CD4-positive, alpha-beta T cell treated with Interleukin-21 for 1 hour (primary cell): ENCODE data around the gene KLHL28.

Experiments used
- DNase-seq: peaks from one replicate; pipeline ENCODE4 v3.0.0-alpha.2; 2020

Gene KLHL28

GRCh38 chr14:44961554-44962333 lies at the start of gene KLHL28, which contains the start of gene TOGARAM1:
TSS of gene KLHL28 (minus strand) at chr14:44961947. CDS start at chr14:44945928, 16,019 bp downstream.
TSS of gene TOGARAM1 (plus strand) at chr14:44962190. CDS start at chr14:44962422, 232 bp downstream.
- DNase-seq: peak; percentile 99

- no peak for DNase-seq
Observed at GRCh38 chr14:45003924-45004323, 42.2 kb upstream of the KLHL28 start.

- DNase-seq: no peak
Observed at GRCh38 chr14:44995770-44996294, 34.1 kb upstream of the KLHL28 start.

GRCh38 chr14:44995196-44995595 lies 33.4 kb upstream of the KLHL28 start:
- no peak for DNase-seq

GRCh38 chr14:44990533-44990932 lies 28.8 kb upstream of the KLHL28 start:
- no peak for DNase-seq

GRCh38 chr14:44989497-44990440 lies 28.0 kb upstream of the KLHL28 start:
- no peak for DNase-seq

- DNase-seq: no peak
Observed at GRCh38 chr14:44988694-44989093, 26.9 kb upstream of the KLHL28 start.

- no peak for DNase-seq
Observed at GRCh38 chr14:44982594-44982993, 20.8 kb upstream of the KLHL28 start.

- DNase-seq: no peak
Observed at GRCh38 chr14:44981198-44981597, 19.5 kb upstream of the KLHL28 start.

- DNase-seq: no peak
Observed at GRCh38 chr14:44979740-44980356, 18.1 kb upstream of the KLHL28 start.

- DNase-seq: no peak
Observed at GRCh38 chr14:44979273-44979672, 17.5 kb upstream of the KLHL28 start.

- DNase-seq: no peak
Observed at GRCh38 chr14:44971459-44971858, 9.7 kb upstream of the KLHL28 start.

GRCh38 chr14:44970907-44971306 lies 9.2 kb upstream of the KLHL28 start:
- no peak for DNase-seq

GRCh38 chr14:44968714-44969113 lies 7.0 kb upstream of the KLHL28 start:
- DNase-seq: no peak

- DNase-seq: no peak
Observed at GRCh38 chr14:44966601-44967336, 5.0 kb upstream of the KLHL28 start.

- no peak for DNase-seq
Observed at GRCh38 chr14:44963775-44964380, 2.1 kb upstream of the KLHL28 start.

- DNase-seq: no peak
Observed at GRCh38 chr14:44963044-44963528, 1.3 kb upstream of the KLHL28 start.

- no peak for DNase-seq
Observed at GRCh38 chr14:44962334-44963043, 742 bp upstream of the KLHL28 start.

- DNase-seq: peak; percentile 62
Observed at GRCh38 chr14:44961151-44961553, 595 bp downstream of the KLHL28 start.

GRCh38 chr14:44960646-44961045 lies 1.1 kb downstream of the KLHL28 start:
- no peak for DNase-seq

- DNase-seq: no peak
Observed at GRCh38 chr14:44960146-44960545, 1.6 kb downstream of the KLHL28 start.
